PC-3 (cell line): Measurements from ENCODE around the gene GIMAP1. TPM values are rescaled to one million over a fixed set of nuclear protein-coding genes. Genes with fewer than 3 reads are reported as not detected.

ENCODE experiments used
- ATAC-seq: fragments of 200-7000 bp; cut with Tn5 transposase; 2 replicates; pipeline ENCODE4 v1.9.1; 2020; ENCODE audit warnings: mild to moderate bottlenecking, moderate library complexity
- BruUV-seq: library from RNA; stranded (reverse); fragments of 400-500 nt; replicated peaks from 2 replicates; lab custom pipeline; 2021; lab: Mats Ljungman, UMichigan
- CTCF ChIA-PET: fragments of 300-600 bp; sonication (Branson Sonifier 250); formaldehyde crosslinking; loops from one replicate; lab custom pipeline; 2022; ENCODE audit warnings: antibody characterized with exemption; lab: Charles Lee
- POLR2A ChIA-PET: fragments of 300-600 bp; sonication (Branson Sonifier 250); formaldehyde crosslinking; loops from one replicate; lab custom pipeline; 2022; ENCODE audit warnings: antibody characterized with exemption; ENCODE audit not compliant: unreplicated experiment; lab: Charles Lee
- DNase-seq: peaks from one replicate; pipeline ENCODE4 v3.0.0-alpha.2; 2015
- H2AFZ ChIP-seq: fragments of 300-600 bp; sonication (generic); 2 replicates; pipeline ENCODE4 v1.6.0; 2016; ENCODE audit warnings: antibody characterized with exemption, low read length
- H3F3A ChIP-seq: fragments of 300-600 bp; sonication (generic); one replicate; pipeline ENCODE4 v1.6.0; 2017; ENCODE audit warnings: antibody characterized with exemption, low read length, control low read depth, mild to moderate bottlenecking; ENCODE audit not compliant: unreplicated experiment
- H3K27ac ChIP-seq: fragments of 300-600 bp; sonication (generic); 2 replicates; pipeline ENCODE4 v1.5.1; 2016; ENCODE audit warnings: mild to moderate bottlenecking, low read length
- H3K27me3 ChIP-seq: fragments of 300-600 bp; sonication (generic); 2 replicates; pipeline ENCODE4 v1.6.1; 2016; ENCODE audit warnings: low read length, mixed read lengths
- H3K36me3 ChIP-seq: fragments of 300-600 bp; sonication (generic); 2 replicates; pipeline ENCODE4 v1.6.1; 2016; ENCODE audit warnings: low read depth, mixed run types, low read length, mixed read lengths
- H3K4me1 ChIP-seq: fragments of 300-600 bp; sonication (generic); 2 replicates; pipeline ENCODE4 v1.5.1; 2016; ENCODE audit warnings: low read length; ENCODE audit not compliant: insufficient read depth
- H3K4me2 ChIP-seq: fragments of 300-600 bp; sonication (generic); 2 replicates; pipeline ENCODE4 v1.6.0; 2016; ENCODE audit warnings: low read length
- H3K4me3 ChIP-seq: fragments of 300-600 bp; sonication (generic); 2 replicates; pipeline ENCODE4 v1.5.1; 2016; ENCODE audit warnings: mild to moderate bottlenecking, low read length, mixed read lengths
- H3K79me2 ChIP-seq: fragments of 300-600 bp; sonication (generic); 2 replicates; pipeline ENCODE4 v1.6.1; 2017; ENCODE audit warnings: low read length, mixed read lengths
- H3K9ac ChIP-seq: fragments of 300-600 bp; sonication (generic); 2 replicates; pipeline ENCODE4 v1.6.0; 2016; ENCODE audit warnings: mild to moderate bottlenecking, low read length
- H3K9me2 ChIP-seq: fragments of 300-600 bp; sonication (generic); replicated peaks from 2 replicates; pipeline ENCODE4 v1.6.1; 2016; ENCODE audit warnings: mixed run types, low read length, mixed read lengths
- H3K9me3 ChIP-seq: fragments of 300-600 bp; sonication (generic); 2 replicates; pipeline ENCODE4 v1.6.1; 2016; ENCODE audit warnings: low read length, mixed read lengths
- H4K20me1 ChIP-seq: fragments of 300-600 bp; sonication (generic); 2 replicates; pipeline ENCODE4 v1.6.1; 2016; ENCODE audit warnings: low read length, mixed read lengths
- EZH2 ChIP-seq: fragments of 300-600 bp; sonication (generic); IDR thresholded peaks from one replicate; pipeline ENCODE4 v1.6.1; 2017; ENCODE audit warnings: antibody characterized with exemption, mild to moderate bottlenecking, low read length; ENCODE audit not compliant: unreplicated experiment
- EZH2phosphoT487 ChIP-seq: fragments of 300-600 bp; sonication (generic); IDR thresholded peaks from 2 replicates; pipeline ENCODE4 v1.6.1; 2018; ENCODE audit warnings: mild to moderate bottlenecking, antibody characterized with exemption, low read length, borderline replicate concordance
- intact Hi-C: fragments of 100-400 bp; cut with micrococcal nuclease; formaldehyde crosslinking; loops from 2 replicates; pipeline ENCODE4 v1.9.0; 2023
- total RNA-seq: library from RNA; depleted of rRNA; stranded (reverse); fragments of >200 nt; gene quantifications from 2 replicates; pipeline ENCODE4 v1.2.3, GENCODE V29; 2014
- TF ChIP-seq, protein P1 (sequence below): fragments of 300-600 bp; sonication (generic); conservative IDR thresholded peaks from 2 replicates; pipeline ENCODE4 v1.5.1; 2017; ENCODE audit warnings: antibody characterized with exemption, low read depth, mild to moderate bottlenecking, low read length

Gene GIMAP1
- total RNA-seq, 1 experiment from 2014 or later, result not detected

DNA sequence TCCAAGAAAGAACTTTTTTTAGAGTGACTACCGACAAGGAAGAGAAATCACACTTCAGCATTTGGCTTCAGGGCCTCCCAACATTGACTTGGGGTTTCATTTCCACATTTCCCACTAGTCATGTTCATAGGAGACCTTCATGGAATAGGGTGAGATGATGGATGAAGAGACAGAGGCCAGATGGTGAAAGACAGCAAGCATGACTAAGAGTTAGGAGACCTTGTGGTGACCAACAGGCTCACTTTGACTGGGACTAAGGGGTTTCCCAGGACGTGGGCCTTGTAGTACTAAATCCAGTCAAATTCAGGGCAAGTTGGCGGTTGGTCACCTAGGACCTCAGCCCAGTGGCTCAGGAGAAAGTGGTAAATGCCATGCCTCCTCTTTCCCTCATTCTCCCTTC, 17.8 kb downstream of the GIMAP1 start:
- Histone ChIP-seq H3K9ac (no peak overlapping the region), H3K79me2 (no peaks in the 10 kb centered on the region), H3K4me3 (no peak overlapping the region), H3K9me2 (no peaks in the 10 kb centered on the region), H3K27me3 (peaks cover 25% of the 10 kb centered on the region), H3F3A (no peaks in the 10 kb centered on the region), H3K4me2 (no peak overlapping the region), H3K36me3 (no peaks in the 10 kb centered on the region), H4K20me1 (no peaks in the 10 kb centered on the region), H3K9me3 (no peaks in the 10 kb centered on the region), H2AFZ (no peak overlapping the region), H3K4me1 (peaks cover 9% of the 10 kb centered on the region; the same call in 1 of the 2 replicates), H3K27ac (no peak overlapping the region)
- ChIA-PET POLR2A (no interaction called here), CTCF (no interaction called here)
- ATAC-seq (no peak), DNase-seq (no peak)
- TF ChIP-seq EZH2, result no peak
- TF ChIP-seq, protein P1, sequence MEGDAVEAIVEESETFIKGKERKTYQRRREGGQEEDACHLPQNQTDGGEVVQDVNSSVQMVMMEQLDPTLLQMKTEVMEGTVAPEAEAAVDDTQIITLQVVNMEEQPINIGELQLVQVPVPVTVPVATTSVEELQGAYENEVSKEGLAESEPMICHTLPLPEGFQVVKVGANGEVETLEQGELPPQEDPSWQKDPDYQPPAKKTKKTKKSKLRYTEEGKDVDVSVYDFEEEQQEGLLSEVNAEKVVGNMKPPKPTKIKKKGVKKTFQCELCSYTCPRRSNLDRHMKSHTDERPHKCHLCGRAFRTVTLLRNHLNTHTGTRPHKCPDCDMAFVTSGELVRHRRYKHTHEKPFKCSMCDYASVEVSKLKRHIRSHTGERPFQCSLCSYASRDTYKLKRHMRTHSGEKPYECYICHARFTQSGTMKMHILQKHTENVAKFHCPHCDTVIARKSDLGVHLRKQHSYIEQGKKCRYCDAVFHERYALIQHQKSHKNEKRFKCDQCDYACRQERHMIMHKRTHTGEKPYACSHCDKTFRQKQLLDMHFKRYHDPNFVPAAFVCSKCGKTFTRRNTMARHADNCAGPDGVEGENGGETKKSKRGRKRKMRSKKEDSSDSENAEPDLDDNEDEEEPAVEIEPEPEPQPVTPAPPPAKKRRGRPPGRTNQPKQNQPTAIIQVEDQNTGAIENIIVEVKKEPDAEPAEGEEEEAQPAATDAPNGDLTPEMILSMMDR, result no peak
- no peak for TF ChIP-seq EZH2phosphoT487
- no TSS peak for BruUV-seq
- intact Hi-C loops, result no loop called here

DNA sequence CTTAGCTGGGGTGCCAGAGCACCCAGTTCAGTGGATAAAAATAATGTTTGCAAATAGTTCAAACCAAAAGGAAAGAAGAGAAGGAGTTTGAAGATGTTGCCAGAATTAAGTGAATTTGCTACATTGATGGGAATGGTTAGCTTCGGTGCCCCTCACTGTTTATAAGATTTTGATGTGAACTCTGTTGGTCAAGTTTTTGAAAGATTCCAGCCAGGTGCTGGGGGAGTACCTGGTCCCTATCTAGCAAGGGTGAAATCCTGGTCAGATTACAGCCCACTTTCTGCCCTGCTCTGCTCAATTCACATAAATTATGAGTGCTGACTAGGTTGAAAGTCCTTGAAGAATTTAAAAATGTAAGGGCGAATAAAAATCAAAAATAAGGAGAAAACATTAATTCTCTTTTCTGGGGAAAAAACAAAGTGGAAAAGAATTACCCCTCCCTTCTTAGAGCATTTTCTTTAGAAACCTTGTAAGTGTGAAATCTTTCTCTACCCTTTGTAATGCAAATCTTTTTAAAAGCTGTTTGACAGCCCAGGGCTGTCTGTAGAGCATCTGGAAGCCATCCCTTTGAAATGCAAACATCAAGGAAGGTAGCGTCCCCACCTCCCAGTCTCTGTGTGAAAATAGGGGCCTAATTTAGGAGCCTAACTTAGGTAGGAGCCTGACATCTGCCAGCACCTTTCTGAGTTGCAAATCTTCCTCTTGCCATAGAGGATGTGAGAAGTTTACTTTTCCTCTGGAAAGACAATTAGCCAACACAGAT, 19.4 kb downstream of the GIMAP1 start:
- no peak overlapping the region for H3K4me3 ChIP-seq
- no peaks in the 10 kb centered on the region for H3K9me3 ChIP-seq
- BruUV-seq, result no TSS peak
- H3K4me1 ChIP-seq, result peaks cover 10% of the 10 kb centered on the region; the same call in 1 of the 2 replicates
- peaks cover 25% of the 10 kb centered on the region for H3K27me3 ChIP-seq
- H3K79me2 ChIP-seq, result no peaks in the 10 kb centered on the region
- H3F3A ChIP-seq, result no peaks in the 10 kb centered on the region
- H2AFZ ChIP-seq, result no peak overlapping the region
- H3K9me2 ChIP-seq, result no peaks in the 10 kb centered on the region
- intact Hi-C loops, result no loop called here
- ATAC-seq, result no peak
- TF ChIP-seq EZH2 (no peak), EZH2phosphoT487 (no peak)
- TF ChIP-seq, protein P1, result no peak
- no peak overlapping the region for H3K4me2 ChIP-seq
- H4K20me1 ChIP-seq, result no peaks in the 10 kb centered on the region
- no peak for DNase-seq
- CTCF ChIA-PET, result no interaction called here
- H3K27ac ChIP-seq, result no peak overlapping the region
- no peak overlapping the region for H3K9ac ChIP-seq
- POLR2A ChIA-PET, result no interaction called here
- no peaks in the 10 kb centered on the region for H3K36me3 ChIP-seq

DNA sequence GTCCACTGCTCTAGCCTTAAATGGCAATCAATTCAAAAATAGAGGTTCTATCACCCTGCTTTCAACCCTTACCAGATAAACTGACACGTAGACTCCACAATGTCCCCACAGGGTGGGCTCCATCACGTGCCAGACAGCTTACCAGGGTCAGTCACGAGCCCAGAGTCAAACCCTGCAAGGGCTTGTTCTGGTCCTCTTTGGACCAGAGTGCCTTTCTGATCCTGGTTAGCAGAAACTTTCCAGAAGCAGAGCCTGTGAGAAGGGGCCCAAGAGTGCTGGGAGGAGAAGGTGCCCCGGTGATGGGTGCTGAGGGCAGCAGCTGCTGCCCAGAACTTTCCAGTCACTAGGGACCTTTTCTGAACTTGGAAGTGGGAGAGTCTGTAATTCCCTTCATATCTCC, 20.5 kb downstream of the GIMAP1 start:
- TF ChIP-seq, protein P1, result no peak
- TF ChIP-seq EZH2phosphoT487 (no peak), EZH2 (no peak)
- POLR2A ChIA-PET, result no interaction called here
- intact Hi-C loops, result no loop called here

More for the DNA sequence above, 20.5 kb downstream of the GIMAP1 start:
- no TSS peak for BruUV-seq
- H3K36me3 ChIP-seq, result no peaks in the 10 kb centered on the region
- no peaks in the 10 kb centered on the region for H3K9me2 ChIP-seq
- peaks cover 10% of the 10 kb centered on the region; the same call in 1 of the 2 replicates for H3K4me1 ChIP-seq
- CTCF ChIA-PET, result no interaction called here
- ATAC-seq (no peak), DNase-seq (no peak)
- no peak overlapping the region for H3K9ac ChIP-seq
- H4K20me1 ChIP-seq, result no peaks in the 10 kb centered on the region
- H3K27me3 ChIP-seq, result peaks cover 29% of the 10 kb centered on the region
- H3F3A ChIP-seq, result no peaks in the 10 kb centered on the region
- no peak overlapping the region for H3K4me3 ChIP-seq
- H2AFZ ChIP-seq, result no peak overlapping the region
- no peaks in the 10 kb centered on the region for H3K9me3 ChIP-seq
- H3K79me2 ChIP-seq, result no peaks in the 10 kb centered on the region
- H3K27ac ChIP-seq, result no peak overlapping the region
- H3K4me2 ChIP-seq, result no peak overlapping the region
